Activated CD8-positive, alpha-beta T cell treated with anti-CD3 and anti-CD28 coated beads for 36 hours (primary cell): ENCODE data around the gene TEX264. TPM values are rescaled to one million over a fixed set of nuclear protein-coding genes. Genes with fewer than 3 reads are reported as not detected.
A peak's percentile ranks its signal among the peaks of the same experiment; 100 is the strongest.

Source experiments
- ATAC-seq: fragments of 200-7000 bp; cut with Tn5 transposase; one replicate; pipeline ENCODE4 v1.10.0; 2021; ENCODE audit warnings: mild to moderate bottlenecking, moderate library complexity
- CTCF ChIA-PET: fragments of 350-600 bp; sonication (Branson Sonifier 250); formaldehyde crosslinking; loops from one replicate; lab custom pipeline; 2021; ENCODE audit warnings: antibody characterized with exemption; lab: Charles Lee
- POLR2A ChIA-PET: fragments of 350-600 bp; sonication (Branson Sonifier 250); formaldehyde crosslinking; loops from one replicate; lab custom pipeline; 2021; ENCODE audit warnings: antibody characterized with exemption; lab: Charles Lee
- DNase-seq: peaks from one replicate; pipeline ENCODE4 v3.0.0-alpha.2; 2020
- H3K27ac Mint-ChIP-seq: one replicate; pipeline ENCODE4 v1.8.0; 2021; ENCODE audit warnings: mild to moderate bottlenecking, mixed read lengths
- H3K27me3 Mint-ChIP-seq: one replicate; pipeline ENCODE4 v1.8.0; 2021; ENCODE audit warnings: mixed read lengths
- H3K36me3 Mint-ChIP-seq: one replicate; pipeline ENCODE4 v1.8.0; 2021; ENCODE audit warnings: low read depth, mixed read lengths
- H3K4me1 Mint-ChIP-seq: one replicate; pipeline ENCODE4 v1.8.0; 2021; ENCODE audit warnings: low read depth, mixed read lengths
- H3K4me3 Mint-ChIP-seq: one replicate; pipeline ENCODE4 v1.8.0; 2021; ENCODE audit warnings: mild to moderate bottlenecking, moderate library complexity, mixed read lengths
- H3K9me3 Mint-ChIP-seq: one replicate; pipeline ENCODE4 v1.8.0; 2021; ENCODE audit warnings: mixed read lengths
- CTCF ChIP-seq: fragments of 200-600 bp; IDR thresholded peaks from one replicate; pipeline ENCODE4 v1.8.0; 2022; ENCODE audit warnings: antibody characterized with exemption, mild to moderate bottlenecking
- intact Hi-C: fragments of 100-400 bp; cut with micrococcal nuclease; formaldehyde crosslinking; loops from one replicate; pipeline ENCODE4 v1.10.0; 2022
- total RNA-seq, 2 experiments: library from RNA; stranded (reverse); gene quantifications; one replicate each; pipeline ENCODE4 v1.2.3, GENCODE V29; 2021

TEX264 gene
- total RNA-seq, 2 experiments from 2014 or later, result 24.9 to 26.0 TPM

- H3K9me3 Mint-ChIP-seq, result peaks cover 2% of the 10 kb centered on the region
- DNase-seq (no peak), ATAC-seq (no peak)
- no peak for TF ChIP-seq CTCF
- no peaks in the 10 kb centered on the region for H3K27me3 Mint-ChIP-seq
- ChIA-PET CTCF (interaction anchor here (0.6 to 7.3 kb wide), 3 partner anchors 12 to 142 kb away, joined by 3 to 33 read pairs (median 3); no protein-coding TSS in a partner anchor), POLR2A (no interaction called here)
- peaks cover 38% of the 10 kb centered on the region for H3K36me3 Mint-ChIP-seq
- intact Hi-C loops, result no loop called here
- H3K4me3 Mint-ChIP-seq, result no peak overlapping the region
- H3K4me1 Mint-ChIP-seq, result no peaks in the 10 kb centered on the region
- no peak overlapping the region for H3K27ac Mint-ChIP-seq
Observed at GRCh38 chr3:51657234-51657633, 13.8 kb upstream of the TEX264 start.

GRCh38 chr3:51659942-51660341 lies 11.1 kb upstream of the TEX264 start:
- Mint-ChIP-seq H3K27ac (no peak overlapping the region), H3K4me1 (no peaks in the 10 kb centered on the region), H3K4me3 (no peak overlapping the region), H3K27me3 (no peaks in the 10 kb centered on the region), H3K36me3 (peaks cover 36% of the 10 kb centered on the region), H3K9me3 (no peaks in the 10 kb centered on the region)
- intact Hi-C loops, result no loop called here
- no peak for ATAC-seq
- no peak for TF ChIP-seq CTCF
- DNase-seq, result no peak
- ChIA-PET POLR2A (no interaction called here), CTCF (interaction anchor here (1.6 to 7.3 kb wide), 2 partner anchors 9 to 22 kb away, joined by 5 to 33 read pairs; no protein-coding TSS in a partner anchor)

GRCh38 chr3:51662456-51662855 lies 8.6 kb upstream of the TEX264 start:
- CTCF ChIA-PET, result interaction anchor here (1.2 to 2.4 kb wide), 2 partner anchors 22 to 160 kb away, joined by 3 to 7 read pairs; no protein-coding TSS in a partner anchor
- ATAC-seq, result no peak
- TF ChIP-seq CTCF, result no peak
- POLR2A ChIA-PET, result no interaction called here
- H3K27me3 Mint-ChIP-seq, result no peaks in the 10 kb centered on the region
- H3K4me1 Mint-ChIP-seq, result no peaks in the 10 kb centered on the region
- no peak overlapping the region for H3K4me3 Mint-ChIP-seq
- intact Hi-C loops, result no loop called here
- H3K9me3 Mint-ChIP-seq, result no peaks in the 10 kb centered on the region
- peaks cover 33% of the 10 kb centered on the region for H3K36me3 Mint-ChIP-seq
- H3K27ac Mint-ChIP-seq, result no peak overlapping the region
- DNase-seq, result no peak

GRCh38 chr3:51668756-51669155 lies 2.3 kb upstream of the TEX264 start:
- Mint-ChIP-seq H3K4me3 (no peak overlapping the region), H3K4me1 (peaks cover 36% of the 10 kb centered on the region), H3K27ac (peak overlapping the region; percentile 46), H3K27me3 (no peaks in the 10 kb centered on the region), H3K36me3 (peaks cover under 1% of the 10 kb centered on the region), H3K9me3 (no peaks in the 10 kb centered on the region)
- ATAC-seq (no peak), DNase-seq (no peak)
- intact Hi-C loops, result no loop called here
- no peak for TF ChIP-seq CTCF
- ChIA-PET POLR2A (interaction anchor here (1.9 to 2.4 kb wide), 2 partner anchors 12 to 169 kb away, joined by 8 to 16 read pairs; partner anchors contain the start of gene DCAF1), CTCF (interaction anchor here (0.7 to 8.9 kb wide), 18 partner anchors 11 to 172 kb away, joined by 3 to 193 read pairs (median 7); partner anchors contain the start of genes DCAF1 and RAD54L2)
